GM12878 (cell line): ENCODE data around the gene ATP6V1A. TPM values are rescaled to one million over a fixed set of nuclear protein-coding genes. Genes with fewer than 3 reads are reported as not detected.

Source experiments
- ATAC-seq: fragments of 200-7000 bp; cut with Tn5 transposase; 3 replicates; pipeline ENCODE4 v1.9.1; 2020; ENCODE audit warnings: mild to moderate bottlenecking, moderate library complexity
- BruUV-seq: library from RNA; stranded (reverse); fragments of 400-500 nt; replicated peaks from 2 replicates; lab custom pipeline; 2021; lab: Mats Ljungman, UMichigan
- CTCF ChIA-PET: fragments of 300-600 bp; sonication (Branson Sonifier 250); formaldehyde crosslinking; extraction: SDS; loops from one replicate; lab custom pipeline; 2021; ENCODE audit warnings: inconsistent platforms; lab: Yijun Ruan, JAX
- POLR2A ChIA-PET: fragments of 350-600 bp; formaldehyde crosslinking; extraction: SDS; loops from one replicate; lab custom pipeline; 2021; ENCODE audit warnings: inconsistent platforms; lab: Charles Lee
- RAD21 ChIA-PET: fragments of 300-600 bp; sonication (Branson Sonifier 250); formaldehyde crosslinking; loops from one replicate; lab custom pipeline; 2023; ENCODE audit warnings: antibody characterized with exemption; ENCODE audit not compliant: unreplicated experiment; lab: Charles Lee
- SMC1A ChIA-PET: fragments of 300-600 bp; sonication (Branson Sonifier 250); formaldehyde crosslinking; loops from one replicate; lab custom pipeline; 2023; ENCODE audit not compliant: unreplicated experiment, uncharacterized antibody; lab: Charles Lee
- DNase-seq: peaks from one replicate; pipeline ENCODE4 v3.0.0-alpha.2; 2011; ENCODE audit warnings: low read depth, low spot score
- FAIRE-seq: peaks from 3 replicates; lab custom pipeline; 2011; peaks lifted over from hg19 to GRCh38; lab: Jason Lieb, UNC
- H2AFZ ChIP-seq: 2 replicates; pipeline ENCODE4 v1.6.0; 2011; ENCODE audit warnings: low read depth, low read length, control low read depth; ENCODE audit not compliant: control insufficient read depth
- H3K27ac ChIP-seq: 2 replicates; pipeline ENCODE4 v1.5.1; 2011; ENCODE audit warnings: control low read depth; ENCODE audit not compliant: control insufficient read depth, insufficient read depth
- H3K27me3 ChIP-seq, 2 experiments: replicated peaks in 1 of 2; 2 replicates each; pipeline versions ENCODE4 v1.6.0 to v1.6.1; 2011; ENCODE audit warnings: low read length in 1 of 2; ENCODE audit not compliant: control insufficient read depth in 2 of 2, insufficient read depth in 2 of 2
- H3K36me3 ChIP-seq, 2 experiments: 2 replicates each; pipeline ENCODE4 v1.5.1; 2011; ENCODE audit warnings: low read length in 1 of 2; ENCODE audit not compliant: control insufficient read depth in 2 of 2, insufficient read depth in 2 of 2
- H3K4me1 ChIP-seq: 2 replicates; pipeline ENCODE4 v1.6.1; 2011; ENCODE audit warnings: mild to moderate bottlenecking, low read length, moderate library complexity, mixed read lengths; ENCODE audit not compliant: control insufficient read depth, insufficient read depth
- H3K4me2 ChIP-seq: 2 replicates; pipeline ENCODE4 v1.6.0; 2011; ENCODE audit warnings: control low read depth; ENCODE audit not compliant: control insufficient read depth, insufficient read depth
- H3K4me3 ChIP-seq: fragments of 200-600 bp; sonication (generic); 2 replicates; pipeline ENCODE4 v1.5.1; 2016
- H3K79me2 ChIP-seq: 2 replicates; pipeline ENCODE4 v1.6.0; 2011; ENCODE audit warnings: low read length; ENCODE audit not compliant: control insufficient read depth, insufficient read depth
- H3K9ac ChIP-seq: 2 replicates; pipeline ENCODE4 v1.8.0; 2011; ENCODE audit warnings: low read length, control low read depth, mixed read lengths; ENCODE audit not compliant: control insufficient read depth, insufficient read depth
- H3K9me3 ChIP-seq: replicated peaks from 3 replicates; pipeline ENCODE4 v1.5.1; 2011; ENCODE audit warnings: mild to moderate bottlenecking, low read length; ENCODE audit not compliant: control insufficient read depth, insufficient read depth
- H4K20me1 ChIP-seq: 2 replicates; pipeline ENCODE4 v1.6.0; 2011; ENCODE audit not compliant: control insufficient read depth, insufficient read depth
- CREM ChIP-seq: IDR thresholded peaks from 2 replicates; pipeline ENCODE4 v1.6.1; 2014; ENCODE audit warnings: antibody characterized with exemption, low read depth
- IKZF2 ChIP-seq, 2 experiments: fragments of 450-650 bp; IDR thresholded peaks; 2 replicates each; pipeline ENCODE4 v1.6.1; 2017; ENCODE audit warnings: mild to moderate bottlenecking in 2 of 2, moderate library complexity in 2 of 2
- MTA3 ChIP-seq: IDR thresholded peaks from 2 replicates; pipeline ENCODE4 v1.6.1; 2012; ENCODE audit warnings: low read length, inconsistent platforms, borderline replicate concordance
- NR2C1 ChIP-seq: fragments of 450-650 bp; IDR thresholded peaks from 2 replicates; pipeline ENCODE4 v1.6.1; 2017; ENCODE audit warnings: antibody characterized with exemption, mild to moderate bottlenecking, moderate library complexity
- POU2F2 ChIP-seq: IDR thresholded peaks from 3 replicates; pipeline ENCODE4 v1.6.1; 2011; ENCODE audit warnings: low read depth, mild to moderate bottlenecking, low read length, borderline replicate concordance
- RAD51 ChIP-seq: fragments of 450-650 bp; IDR thresholded peaks from 2 replicates; pipeline ENCODE4 v1.6.1; 2016; ENCODE audit warnings: moderate library complexity, mild to moderate bottlenecking, inconsistent platforms
- RBBP5 ChIP-seq: fragments of 200-600 bp; sonication (generic); conservative IDR thresholded peaks from 2 replicates; pipeline ENCODE4 v1.6.1; 2016
- RCOR1 ChIP-seq: conservative IDR thresholded peaks from 2 replicates; pipeline ENCODE4 v1.6.1; 2012; ENCODE audit warnings: low read depth, low read length, improper control_type of control experiment
- SMARCA5 ChIP-seq: fragments of 450-650 bp; IDR thresholded peaks from 2 replicates; pipeline ENCODE4 v1.6.1; 2017; ENCODE audit warnings: mild to moderate bottlenecking
- TAF1 ChIP-seq: IDR thresholded peaks from 2 replicates; pipeline ENCODE4 v1.6.1; 2011; ENCODE audit warnings: mild to moderate bottlenecking, low read depth, low read length, borderline replicate concordance
- TARDBP ChIP-seq: IDR thresholded peaks from 2 replicates; pipeline ENCODE4 v1.6.1; 2016; ENCODE audit warnings: borderline replicate concordance
- TCF12 ChIP-seq: IDR thresholded peaks from 2 replicates; pipeline ENCODE4 v1.6.1; 2011; ENCODE audit warnings: low read depth, mild to moderate bottlenecking, low read length
- YY1 ChIP-seq: IDR thresholded peaks from 2 replicates; pipeline ENCODE4 v1.6.1; 2011; ENCODE audit warnings: low read depth, mild to moderate bottlenecking, low read length
- WGBS: methylation state at CpG from one replicate; pipeline ENCODE4 v1.1.6; 2016; ENCODE audit warnings: low lambda C conversion rate; ENCODE audit not compliant: insufficient replicate concordance, insufficient coverage; ENCODE audit errors: missing lambda C conversion rate; 5-methylcytosine and 5-hydroxymethylcytosine counted together
- in situ Hi-C: fragments of 300-500 bp; cut with MboI; formaldehyde crosslinking; loops from 9 replicates; pipeline ENCODE4 v1.14.3; 2018; ENCODE audit warnings: mixed read lengths
- intact Hi-C: fragments of 100-400 bp; cut with micrococcal nuclease; formaldehyde crosslinking; loops from one replicate; pipeline ENCODE4 v1.14.2; 2022; ENCODE audit not compliant: unreplicated experiment
- polyA plus RNA-seq, 11 experiments: library from polyadenylated mRNA; depleted of rRNA in 4 of 11; unstranded in 6 of 11; stranded (reverse) in 5 of 11; fragments of >200 nt; fragmentation: Nextera tagmentation in 4 of 11; fragmentation: Illumina TruSeq in 1 of 11; extraction: Ambion mirVana in 4 of 11; extraction: Trizol in 1 of 11; gene quantifications; 1 replicate in 1 of 11; 2 replicates in 10 of 11; pipeline versions ENCODE4 v1.2.1 to v1.2.3, GENCODE V29; 2011 to 2016; ENCODE audit warnings: inconsistent platforms in 2 of 11, missing spikeins in 2 of 11, low read depth in 1 of 11
- total RNA-seq, 4 experiments: library from RNA; depleted of rRNA in 3 of 4; stranded (reverse); fragments of >200 nt in 3 of 4; fragmentation: Illumina TruSeq in 1 of 4; extraction: Trizol in 1 of 4; gene quantifications; 2 replicates each; pipeline versions ENCODE4 v1.2.1 to v1.2.3, GENCODE V29; 2013 to 2021
- TF ChIP-seq, protein P1 (sequence below): fragments of 450-650 bp; conservative IDR thresholded peaks from 2 replicates; pipeline ENCODE4 v1.6.1; 2017; ENCODE audit warnings: mild to moderate bottlenecking, moderate library complexity
- TF ChIP-seq, protein P2 (sequence below): fragments of 150-350 bp; IDR thresholded peaks from 2 replicates; pipeline ENCODE4 v1.6.1; 2016; ENCODE audit warnings: low read depth, low read length
- TF ChIP-seq, protein P3 (sequence below): IDR thresholded peaks from 2 replicates; pipeline ENCODE4 v1.6.1; 2012; ENCODE audit warnings: low read depth, low read length, improper control_type of control experiment
- TF ChIP-seq, protein P4 (sequence below): IDR thresholded peaks from 2 replicates; pipeline ENCODE4 v1.6.1; 2012; ENCODE audit warnings: low read depth, low read length, improper control_type of control experiment

The ATP6V1A gene
- total and polyA plus RNA-seq, 10 of the 15 experiments (the other 5 are each of a cell fraction or from before 2014, with no cell fraction given), result 22.4 to 65.8 (median 47.7) TPM

DNA sequence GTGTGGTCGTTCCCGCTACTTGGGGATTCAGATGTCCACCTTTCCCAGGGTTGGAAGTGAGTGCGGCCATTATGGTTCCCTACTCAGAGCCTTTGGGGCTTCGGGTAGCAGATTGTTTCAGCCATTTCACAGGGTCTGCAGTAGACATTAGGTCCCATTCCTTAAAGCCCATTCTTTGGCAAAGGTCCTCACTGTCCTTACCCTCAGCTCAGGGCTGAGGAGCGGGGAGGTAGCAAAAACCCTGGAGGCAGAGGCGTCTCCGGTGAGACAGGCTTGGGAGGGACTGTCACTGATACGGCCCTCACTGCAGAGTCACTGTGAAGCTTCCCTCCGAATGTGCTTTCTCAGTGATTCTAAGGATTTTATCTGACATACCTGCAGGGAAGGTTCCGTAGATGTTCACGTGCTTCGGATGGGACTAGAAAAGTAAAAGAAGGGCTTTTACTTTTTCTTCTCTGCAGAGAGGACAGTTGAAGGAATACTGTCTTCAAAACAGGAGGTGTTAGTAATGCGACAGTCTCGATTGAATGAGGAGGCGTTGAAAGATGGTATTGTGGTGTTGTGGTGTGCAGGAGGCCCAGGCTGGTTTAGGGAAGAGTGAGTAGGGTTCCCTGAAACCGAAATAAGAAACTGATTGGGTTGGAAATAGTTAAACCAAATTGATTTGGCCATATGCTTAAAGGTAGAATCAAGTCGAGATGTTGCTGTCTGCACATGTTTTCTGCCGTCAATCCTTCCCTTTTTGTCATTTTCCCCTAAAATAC lies 630 bp downstream of the ATP6V1A start:
- peak; percentile 23 for FAIRE-seq
- BruUV-seq, result TSS peak; percentile 74
- in situ Hi-C loops, result loop anchor here (10.0 kb wide), 1 partner anchor 253 kb away; no protein-coding TSS in a partner anchor
- TF ChIP-seq MTA3 (peak; percentile 73; the same call in 1 of the 2 replicates), POU2F2 (no peak), TCF12 (no peak), RAD51 (no peak), IKZF2 (IDR thresholded peaks at IDR 0.05) (peak; percentile 72 to 74), SMARCA5 (no peak), CREM (no peak), TARDBP (0 out of 2 replicates have a peak, but pooled peaks have one; percentile 17), NR2C1 (no peak), RBBP5 (no peak), RCOR1 (no peak), YY1 (0 out of 2 replicates have a peak, but pooled peaks have one; percentile 21), TAF1 (no peak)
- TF ChIP-seq, protein P1, sequence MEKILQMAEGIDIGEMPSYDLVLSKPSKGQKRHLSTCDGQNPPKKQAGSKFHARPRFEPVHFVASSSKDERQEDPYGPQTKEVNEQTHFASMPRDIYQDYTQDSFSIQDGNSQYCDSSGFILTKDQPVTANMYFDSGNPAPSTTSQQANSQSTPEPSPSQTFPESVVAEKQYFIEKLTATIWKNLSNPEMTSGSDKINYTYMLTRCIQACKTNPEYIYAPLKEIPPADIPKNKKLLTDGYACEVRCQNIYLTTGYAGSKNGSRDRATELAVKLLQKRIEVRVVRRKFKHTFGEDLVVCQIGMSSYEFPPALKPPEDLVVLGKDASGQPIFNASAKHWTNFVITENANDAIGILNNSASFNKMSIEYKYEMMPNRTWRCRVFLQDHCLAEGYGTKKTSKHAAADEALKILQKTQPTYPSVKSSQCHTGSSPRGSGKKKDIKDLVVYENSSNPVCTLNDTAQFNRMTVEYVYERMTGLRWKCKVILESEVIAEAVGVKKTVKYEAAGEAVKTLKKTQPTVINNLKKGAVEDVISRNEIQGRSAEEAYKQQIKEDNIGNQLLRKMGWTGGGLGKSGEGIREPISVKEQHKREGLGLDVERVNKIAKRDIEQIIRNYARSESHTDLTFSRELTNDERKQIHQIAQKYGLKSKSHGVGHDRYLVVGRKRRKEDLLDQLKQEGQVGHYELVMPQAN, result peak; percentile 14
- TF ChIP-seq, protein P2, sequence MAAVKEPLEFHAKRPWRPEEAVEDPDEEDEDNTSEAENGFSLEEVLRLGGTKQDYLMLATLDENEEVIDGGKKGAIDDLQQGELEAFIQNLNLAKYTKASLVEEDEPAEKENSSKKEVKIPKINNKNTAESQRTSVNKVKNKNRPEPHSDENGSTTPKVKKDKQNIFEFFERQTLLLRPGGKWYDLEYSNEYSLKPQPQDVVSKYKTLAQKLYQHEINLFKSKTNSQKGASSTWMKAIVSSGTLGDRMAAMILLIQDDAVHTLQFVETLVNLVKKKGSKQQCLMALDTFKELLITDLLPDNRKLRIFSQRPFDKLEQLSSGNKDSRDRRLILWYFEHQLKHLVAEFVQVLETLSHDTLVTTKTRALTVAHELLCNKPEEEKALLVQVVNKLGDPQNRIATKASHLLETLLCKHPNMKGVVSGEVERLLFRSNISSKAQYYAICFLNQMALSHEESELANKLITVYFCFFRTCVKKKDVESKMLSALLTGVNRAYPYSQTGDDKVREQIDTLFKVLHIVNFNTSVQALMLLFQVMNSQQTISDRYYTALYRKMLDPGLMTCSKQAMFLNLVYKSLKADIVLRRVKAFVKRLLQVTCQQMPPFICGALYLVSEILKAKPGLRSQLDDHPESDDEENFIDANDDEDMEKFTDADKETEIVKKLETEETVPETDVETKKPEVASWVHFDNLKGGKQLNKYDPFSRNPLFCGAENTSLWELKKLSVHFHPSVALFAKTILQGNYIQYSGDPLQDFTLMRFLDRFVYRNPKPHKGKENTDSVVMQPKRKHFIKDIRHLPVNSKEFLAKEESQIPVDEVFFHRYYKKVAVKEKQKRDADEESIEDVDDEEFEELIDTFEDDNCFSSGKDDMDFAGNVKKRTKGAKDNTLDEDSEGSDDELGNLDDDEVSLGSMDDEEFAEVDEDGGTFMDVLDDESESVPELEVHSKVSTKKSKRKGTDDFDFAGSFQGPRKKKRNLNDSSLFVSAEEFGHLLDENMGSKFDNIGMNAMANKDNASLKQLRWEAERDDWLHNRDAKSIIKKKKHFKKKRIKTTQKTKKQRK, result no peak
- TF ChIP-seq, protein P3, sequence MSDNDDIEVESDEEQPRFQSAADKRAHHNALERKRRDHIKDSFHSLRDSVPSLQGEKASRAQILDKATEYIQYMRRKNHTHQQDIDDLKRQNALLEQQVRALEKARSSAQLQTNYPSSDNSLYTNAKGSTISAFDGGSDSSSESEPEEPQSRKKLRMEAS, result 0 out of 2 replicates have a peak, but pooled peaks have one; percentile 44
- TF ChIP-seq, protein P4, sequence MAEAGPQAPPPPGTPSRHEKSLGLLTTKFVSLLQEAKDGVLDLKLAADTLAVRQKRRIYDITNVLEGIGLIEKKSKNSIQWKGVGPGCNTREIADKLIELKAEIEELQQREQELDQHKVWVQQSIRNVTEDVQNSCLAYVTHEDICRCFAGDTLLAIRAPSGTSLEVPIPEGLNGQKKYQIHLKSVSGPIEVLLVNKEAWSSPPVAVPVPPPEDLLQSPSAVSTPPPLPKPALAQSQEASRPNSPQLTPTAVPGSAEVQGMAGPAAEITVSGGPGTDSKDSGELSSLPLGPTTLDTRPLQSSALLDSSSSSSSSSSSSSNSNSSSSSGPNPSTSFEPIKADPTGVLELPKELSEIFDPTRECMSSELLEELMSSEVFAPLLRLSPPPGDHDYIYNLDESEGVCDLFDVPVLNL, result no peak

More for the DNA sequence above, 630 bp downstream of the ATP6V1A start:
- H2AFZ ChIP-seq, result peak overlapping the region; percentile 90
- peak overlapping the region; percentile 76 for H3K27ac ChIP-seq
- H3K9ac ChIP-seq, result peak overlapping the region; percentile 91
- no peaks in the 10 kb centered on the region for H3K36me3 ChIP-seq
- H3K4me3 ChIP-seq, result peak overlapping the region; percentile 90
- no peaks in the 10 kb centered on the region for H3K27me3 ChIP-seq
- RAD21 ChIA-PET, result interaction anchor here (0.6 to 3.6 kb wide), 12 partner anchors 9 to 254 kb away, joined by 3 to 17 read pairs (median 6); partner anchors contain the start of gene USF3
- peak; percentile 6 for ATAC-seq
- peak overlapping the region; percentile 79 for H3K4me2 ChIP-seq
- H3K4me1 ChIP-seq, result no peaks in the 10 kb centered on the region
- peak; percentile 30 for DNase-seq
- peaks cover 68% of the 10 kb centered on the region for H3K79me2 ChIP-seq
- intact Hi-C loops, result loop anchor here (1.0 to 10.0 kb wide), 5 partner anchors 83 to 707 kb away; partner anchors contain the start of genes CCDC191, GRAMD1C and QTRT2
- no peaks in the 10 kb centered on the region for H4K20me1 ChIP-seq
- CTCF ChIA-PET, result interaction anchor here (0.5 to 9.8 kb wide), 12 partner anchors 9 to 231 kb away, joined by 3 to 72 read pairs (median 6); partner anchors contain the start of gene GRAMD1C
- under 1% methylated on average over 18 of the region's 18 CpGs for WGBS
- SMC1A ChIA-PET, result interaction anchor here (0.6 to 5.5 kb wide), 15 partner anchors 9 to 183 kb away, joined by 3 to 55 read pairs (median 4); no protein-coding TSS in a partner anchor
- no peaks in the 10 kb centered on the region for H3K9me3 ChIP-seq
- POLR2A ChIA-PET, result interaction anchor here (0.9 to 4.5 kb wide), 12 partner anchors 9 to 88 kb away, joined by 3 to 30 read pairs (median 4); partner anchors contain the start of gene USF3
